Gastrocnemius medialis (tissue), 4 donors: ENCODE measurements around the gene FAM216B.

Experiments used
- CTCF ChIP-seq, 5 experiments: fragments of 450-650 bp in 3 of 5; fragments of 200-600 bp in 2 of 5; sonication (generic) in 2 of 5; IDR thresholded peaks in 4 of 5; conservative IDR thresholded peaks in 1 of 5; 1 replicate in 4 of 5; 2 replicates in 1 of 5; pipeline ENCODE4 v1.5.1; 2016 to 2019; ENCODE audit warnings: antibody characterized with exemption in 5 of 5, mild to moderate bottlenecking in 3 of 5, moderate library complexity in 3 of 5
- POLR2A ChIP-seq, 2 donors: fragments of 450-650 bp; IDR thresholded peaks; one replicate each; pipeline ENCODE4 v1.6.1; 2017; ENCODE audit warnings: antibody characterized with exemption in 2 of 2, mild to moderate bottlenecking in 2 of 2, moderate library complexity in 2 of 2

- TF ChIP-seq POLR2A (IDR thresholded peaks at IDR 0.05) (no peak), CTCF (IDR thresholded peaks at IDR 0.05 in 4 of 5, conservative IDR thresholded peaks at IDR 0.05 in 1 of 5) (no peak)
These were observed 55.7 kb downstream of the FAM216B start for GRCh38 chr13:42836930-42837690.
